IMR-90 (cell line): ENCODE results near the gene HTRA2. TPM values are rescaled to one million over a fixed set of nuclear protein-coding genes. Genes with fewer than 3 reads are reported as not detected.

Source experiments
- ATAC-seq: fragments of 200-7000 bp; cut with Tn5 transposase; 2 replicates; pipeline ENCODE4 v1.9.1; 2020; ENCODE audit warnings: low read depth, mild to moderate bottlenecking, moderate library complexity
- BruUV-seq: library from RNA; stranded (reverse); fragments of 400-500 nt; replicated peaks from 2 replicates; lab custom pipeline; 2021; lab: Mats Ljungman, UMichigan
- CTCF ChIA-PET: fragments of 300-600 bp; formaldehyde crosslinking; extraction: SDS; loops from one replicate; lab custom pipeline; 2021; ENCODE audit warnings: antibody characterized with exemption; lab: Yijun Ruan, JAX
- POLR2A ChIA-PET: fragments of 300-600 bp; sonication (Branson Sonifier 250); formaldehyde crosslinking; loops from one replicate; lab custom pipeline; 2022; ENCODE audit warnings: antibody characterized with exemption; ENCODE audit not compliant: unreplicated experiment; lab: Charles Lee
- DNase-seq: peaks from one replicate; pipeline ENCODE4 v3.0.0; 2013
- H2AFZ ChIP-seq: replicated peaks from 2 replicates; pipeline ENCODE3; 2013; ENCODE audit warnings: low read length, mild to moderate bottlenecking; ENCODE audit not compliant: poor library complexity
- H2AK5ac ChIP-seq: 2 replicates; pipeline ENCODE4 v1.6.1; 2013; ENCODE audit warnings: low read depth, low read length, inconsistent platforms
- H2AK9ac ChIP-seq: replicated peaks from 2 replicates; pipeline ENCODE3; 2013; ENCODE audit warnings: mild to moderate bottlenecking, low read depth, low read length, moderate library complexity; ENCODE audit not compliant: poor library complexity
- H2BK120ac ChIP-seq: 2 replicates; pipeline ENCODE4 v1.6.1; 2013; ENCODE audit warnings: low read depth, low read length, inconsistent platforms
- H2BK15ac ChIP-seq: 3 replicates; pipeline ENCODE4 v1.6.1; 2013; ENCODE audit warnings: low read depth, low read length, inconsistent platforms
- H2BK20ac ChIP-seq: 2 replicates; pipeline ENCODE4 v1.6.1; 2013; ENCODE audit warnings: low read depth, mild to moderate bottlenecking, inconsistent platforms, low read length, moderate library complexity
- H2BK5ac ChIP-seq: 2 replicates; pipeline ENCODE4 v1.6.1; 2013; ENCODE audit warnings: mild to moderate bottlenecking, low read depth, low read length, inconsistent platforms; ENCODE audit not compliant: poor library complexity, severe bottlenecking
- H3K14ac ChIP-seq: replicated peaks from 2 replicates; pipeline ENCODE4 v1.6.1; 2013; ENCODE audit warnings: low read depth, low read length, inconsistent platforms
- H3K18ac ChIP-seq: 2 replicates; pipeline ENCODE4 v1.6.1; 2013; ENCODE audit warnings: low read depth, low read length, control low read depth
- H3K23ac ChIP-seq: 2 replicates; pipeline ENCODE4 v1.6.1; 2013; ENCODE audit warnings: low read depth, low read length, inconsistent platforms
- H3K27ac ChIP-seq: 2 replicates; pipeline ENCODE4 v1.5.1; 2013; ENCODE audit warnings: mild to moderate bottlenecking, control low read depth, low read length; ENCODE audit not compliant: insufficient read depth
- H3K27me3 ChIP-seq: 2 replicates; pipeline ENCODE4 v1.6.1; 2013; ENCODE audit warnings: low read length; ENCODE audit not compliant: control insufficient read depth, insufficient read depth
- H3K36me3 ChIP-seq: 2 replicates; pipeline ENCODE4 v1.6.1; 2013; ENCODE audit warnings: low read length, mixed read lengths; ENCODE audit not compliant: control insufficient read depth, insufficient read depth
- H3K4ac ChIP-seq: 2 replicates; pipeline ENCODE4 v1.6.1; 2013; ENCODE audit warnings: low read depth, low read length, inconsistent platforms
- H3K4me1 ChIP-seq: 2 replicates; pipeline ENCODE4 v1.6.1; 2013; ENCODE audit warnings: low read length, mixed read lengths; ENCODE audit not compliant: control insufficient read depth, insufficient read depth
- H3K4me2 ChIP-seq: 2 replicates; pipeline ENCODE4 v1.6.1; 2013; ENCODE audit warnings: low read depth, mild to moderate bottlenecking, control low read depth, low read length, moderate library complexity
- H3K4me3 ChIP-seq: 2 replicates; pipeline ENCODE4 v1.5.1; 2013; ENCODE audit warnings: low read depth, mild to moderate bottlenecking, control low read depth, low read length, moderate library complexity; ENCODE audit not compliant: insufficient read depth
- H3K56ac ChIP-seq: 2 replicates; pipeline ENCODE4 v1.6.1; 2013; ENCODE audit warnings: low read length, inconsistent platforms; ENCODE audit not compliant: insufficient read depth; ENCODE audit errors: extremely low read depth
- H3K79me1 ChIP-seq, 2 experiments: 2 replicates each; pipeline ENCODE4 v1.6.1; 2013; ENCODE audit warnings: low read length in 2 of 2, inconsistent platforms in 1 of 2, low read depth in 1 of 2
- H3K9ac ChIP-seq: 2 replicates; pipeline ENCODE4 v1.6.1; 2013; ENCODE audit warnings: low read depth, low read length, control low read depth
- H3K9me1 ChIP-seq: 2 replicates; pipeline ENCODE4 v1.6.1; 2013; ENCODE audit warnings: low read length, inconsistent platforms; ENCODE audit not compliant: insufficient read depth
- H3K9me3 ChIP-seq: 2 replicates; pipeline ENCODE4 v1.6.1; 2013; ENCODE audit warnings: low read length; ENCODE audit not compliant: control insufficient read depth, insufficient read depth
- H4K20me1 ChIP-seq: 2 replicates; pipeline ENCODE4 v1.6.1; 2013; ENCODE audit warnings: low read length, inconsistent platforms; ENCODE audit not compliant: insufficient read depth
- H4K5ac ChIP-seq: 2 replicates; pipeline ENCODE4 v1.6.1; 2013; ENCODE audit warnings: mild to moderate bottlenecking, low read depth, low read length, control low read depth
- H4K8ac ChIP-seq, 2 experiments: 2 replicates each; pipeline ENCODE4 v1.6.1; 2013; ENCODE audit warnings: low read depth in 2 of 2, low read length in 2 of 2, control low read depth in 1 of 2, inconsistent platforms in 1 of 2
- H4K91ac ChIP-seq: 2 replicates; pipeline ENCODE4 v1.6.1; 2013; ENCODE audit warnings: low read depth, low read length, inconsistent platforms; ENCODE audit not compliant: insufficient read depth
- BHLHE40 ChIP-seq: fragments of 150-350 bp; IDR thresholded peaks from 2 replicates; pipeline ENCODE4 v1.6.1; 2016; ENCODE audit warnings: mild to moderate bottlenecking, low read depth, low read length
- ELK1 ChIP-seq: fragments of 150-350 bp; IDR thresholded peaks from 2 replicates; pipeline ENCODE4 v1.6.1; 2016; ENCODE audit warnings: low read depth, mild to moderate bottlenecking, low read length, moderate library complexity, borderline replicate concordance
- FOS ChIP-seq: fragments of 150-350 bp; IDR thresholded peaks from 2 replicates; pipeline ENCODE4 v1.6.1; 2016; ENCODE audit warnings: low read depth, low read length
- MAFK ChIP-seq: IDR thresholded peaks from 2 replicates; pipeline ENCODE4 v1.6.1; 2012; ENCODE audit warnings: low read depth, low read length, improper control_type of control experiment
- MAZ ChIP-seq: IDR thresholded peaks from 2 replicates; pipeline ENCODE4 v1.6.1; 2012; ENCODE audit warnings: low read depth, mild to moderate bottlenecking, low read length, improper control_type of control experiment, moderate library complexity, borderline replicate concordance
- MXI1 ChIP-seq: IDR thresholded peaks from 2 replicates; pipeline ENCODE4 v1.6.1; 2012; ENCODE audit warnings: low read depth, mild to moderate bottlenecking, low read length, moderate library complexity, borderline replicate concordance
- NFE2L2 ChIP-seq: fragments of 150-350 bp; IDR thresholded peaks from 2 replicates; pipeline ENCODE4 v1.6.1; 2016; ENCODE audit warnings: low read depth, mild to moderate bottlenecking, low read length
- POLR2A ChIP-seq: IDR thresholded peaks from 2 replicates; pipeline ENCODE4 v1.6.1; 2012; ENCODE audit warnings: mild to moderate bottlenecking, low read depth, low read length
- RAD21 ChIP-seq: IDR thresholded peaks from 2 replicates; pipeline ENCODE4 v1.6.1; 2012; ENCODE audit warnings: low read length, improper control_type of control experiment
- RCOR1 ChIP-seq: IDR thresholded peaks from 2 replicates; pipeline ENCODE4 v1.6.1; 2012; ENCODE audit warnings: mild to moderate bottlenecking, low read length, improper control_type of control experiment; ENCODE audit not compliant: insufficient replicate concordance
- RFX5 ChIP-seq: IDR thresholded peaks from 2 replicates; pipeline ENCODE4 v1.8.0; 2012; ENCODE audit warnings: low read depth, mild to moderate bottlenecking, low read length, moderate library complexity
- SMC3 ChIP-seq: fragments of 150-350 bp; IDR thresholded peaks from 2 replicates; pipeline ENCODE4 v1.6.1; 2016; ENCODE audit warnings: low read depth, mild to moderate bottlenecking, antibody characterized with exemption, low read length, moderate library complexity
- USF2 ChIP-seq: fragments of 150-350 bp; IDR thresholded peaks from 2 replicates; pipeline ENCODE4 v1.6.1; 2017; ENCODE audit warnings: mild to moderate bottlenecking, antibody characterized with exemption, low read length, low read depth
- WGBS, 2 experiments: methylation state at CpG; one replicate each; pipeline versions ENCODE4 v1.1.5 to v1.1.7; 2013; ENCODE audit warnings: missing lambda C conversion rate in 2 of 2; ENCODE audit not compliant: insufficient read length in 1 of 2; ENCODE audit errors: extremely low coverage in 2 of 2; 5-methylcytosine and 5-hydroxymethylcytosine counted together
- dilution Hi-C: fragments of 300-500 bp; cut with HindIII; formaldehyde crosslinking; loops from one replicate; pipeline ENCODE4 v1.14.3; 2018; ENCODE audit warnings: low sequenced_read_pairs; ENCODE audit not compliant: unreplicated experiment
- in situ Hi-C: fragments of 300-500 bp; cut with MboI; formaldehyde crosslinking; loops from 3 replicates; pipeline ENCODE4 v1.14.3; 2019; ENCODE audit warnings: low sequenced_read_pairs, inconsistent platforms, mixed read lengths
- intact Hi-C: fragments of 100-400 bp; cut with micrococcal nuclease; formaldehyde crosslinking; loops from 2 replicates; pipeline ENCODE4 v1.10.0; 2022
- polyA plus RNA-seq, 3 experiments: library from polyadenylated mRNA; depleted of rRNA; stranded (reverse); fragments of >200 nt; gene quantifications; 2 replicates each; pipeline ENCODE4 v1.2.3, GENCODE V29; 2012; ENCODE audit warnings: low replicate concordance in 1 of 3
- total RNA-seq: library from RNA; depleted of rRNA; stranded (reverse); fragments of >200 nt; gene quantifications from 2 replicates; pipeline ENCODE4 v1.2.3, GENCODE V29; 2012

Gene HTRA2
- total and polyA plus RNA-seq, 2 of the 4 experiments (the other 2 are of a cell fraction), result 23.6 to 28.1 TPM

GRCh38 chr2:74495440-74495839 lies 34.3 kb upstream of the HTRA2 start:
- Histone ChIP-seq H3K14ac (no peak overlapping the region), H2AK9ac (no peak overlapping the region), H3K18ac (no peak overlapping the region), H3K27me3 (peaks cover 31% of the 10 kb centered on the region), H3K4me2 (no peak overlapping the region), H2BK20ac (no peak overlapping the region), H3K4me1 (peaks cover 7% of the 10 kb centered on the region; the same call in 1 of the 2 replicates), H3K79me1 (peaks cover 0 to 11% of the 10 kb centered on the region in 2 experiments; a peak in 1 of 4 replicates), H3K9ac (no peak overlapping the region), H2AFZ (no peak overlapping the region), H2BK5ac (no peak overlapping the region), H3K27ac (no peak overlapping the region), H3K9me3 (no peaks in the 10 kb centered on the region), H4K5ac (no peak overlapping the region), H2BK15ac (no peak overlapping the region), H3K23ac (no peak overlapping the region), H3K4me3 (no peak overlapping the region), H3K4ac (no peak overlapping the region), H3K56ac (no peak overlapping the region), H3K9me1 (no peaks in the 10 kb centered on the region), H2BK120ac (no peak overlapping the region), H4K91ac (no peak overlapping the region), H4K20me1 (no peaks in the 10 kb centered on the region), H4K8ac (no peak overlapping the region), H2AK5ac (no peak overlapping the region), H3K36me3 (peaks cover 35% of the 10 kb centered on the region)
- POLR2A ChIA-PET, result no interaction called here
- dilution Hi-C loops, result no loop called here
- no CpG with 5 or more reads among the region's 1 CpG for WGBS, 2 experiments
- CTCF ChIA-PET, result no interaction called here
- intact Hi-C loops, result no loop called here
- in situ Hi-C loops, result loop anchor here (25.0 kb wide), 1 partner anchor 367 kb away; no protein-coding TSS in a partner anchor
- TF ChIP-seq MAFK, result no peak
- TF ChIP-seq USF2, result no peak
- no peak for TF ChIP-seq FOS
- no peak for TF ChIP-seq BHLHE40
- no peak for TF ChIP-seq RFX5
- no peak for TF ChIP-seq RAD21
- TF ChIP-seq NFE2L2, result no peak
- no peak for TF ChIP-seq ELK1
- no peak for TF ChIP-seq SMC3
- TF ChIP-seq MAZ, result no peak
- TF ChIP-seq POLR2A, result no peak
- TF ChIP-seq MXI1, result no peak
- no peak for TF ChIP-seq RCOR1
- no TSS peak for BruUV-seq
- ATAC-seq (no peak), DNase-seq (no peak)
